H1 (cell line): ENCODE results near the gene HSD11B1L. TPM values are rescaled to one million over a fixed set of nuclear protein-coding genes. Genes with fewer than 3 reads are reported as not detected.

Experiments used
- EGR1 ChIP-seq: IDR thresholded peaks from 2 replicates; pipeline ENCODE4 v1.6.1; 2011; ENCODE audit warnings: low read depth, low read length, borderline replicate concordance
- RBBP5 ChIP-seq: IDR thresholded peaks from 2 replicates; pipeline ENCODE4 v1.7.1; 2012; ENCODE audit warnings: low read depth, mild to moderate bottlenecking, inconsistent platforms, low read length, moderate library complexity, borderline replicate concordance
- TAF7 ChIP-seq: optimal IDR thresholded peaks from 2 replicates; pipeline ENCODE3; 2011; ENCODE audit warnings: low read depth, mild to moderate bottlenecking, inconsistent platforms, low read length, moderate library complexity, borderline replicate concordance
- polyA plus RNA-seq, 7 experiments: library from polyadenylated mRNA; depleted of rRNA in 3 of 7; stranded (reverse) in 5 of 7; unstranded in 2 of 7; fragments of >200 nt in 5 of 7; fragments of 200-250 nt in 2 of 7; gene quantifications; 1 replicate in 5 of 7; 2 replicates in 1 of 7; 4 replicates in 1 of 7; pipeline versions ENCODE4 v1.2.1 to v1.2.3, GENCODE V29; 2011 to 2013; ENCODE audit warnings: missing spikeins in 2 of 7, mixed read lengths in 2 of 7
- total RNA-seq: library from RNA; stranded (reverse); fragmentation: NEBNext Ultra II Directional; extraction: Animal tissue kit (Norgen Biotek cat#: 25700); gene quantifications from 2 replicates; pipeline ENCODE4 v1.2.1, GENCODE V29; 2021
- TF ChIP-seq, protein P1 (sequence below): fragments of 300-600 bp; sonication (generic); IDR thresholded peaks from 2 replicates; pipeline ENCODE4 v1.7.1; 2012; ENCODE audit warnings: low read length, moderate library complexity, mild to moderate bottlenecking, inconsistent platforms; ENCODE audit not compliant: insufficient replicate concordance

Gene HSD11B1L
- total and polyA plus RNA-seq, 2 of the 8 experiments (the other 6 are each of a cell fraction or from before 2014, with no cell fraction given), result 8.2 to 20.6 TPM

DNA sequence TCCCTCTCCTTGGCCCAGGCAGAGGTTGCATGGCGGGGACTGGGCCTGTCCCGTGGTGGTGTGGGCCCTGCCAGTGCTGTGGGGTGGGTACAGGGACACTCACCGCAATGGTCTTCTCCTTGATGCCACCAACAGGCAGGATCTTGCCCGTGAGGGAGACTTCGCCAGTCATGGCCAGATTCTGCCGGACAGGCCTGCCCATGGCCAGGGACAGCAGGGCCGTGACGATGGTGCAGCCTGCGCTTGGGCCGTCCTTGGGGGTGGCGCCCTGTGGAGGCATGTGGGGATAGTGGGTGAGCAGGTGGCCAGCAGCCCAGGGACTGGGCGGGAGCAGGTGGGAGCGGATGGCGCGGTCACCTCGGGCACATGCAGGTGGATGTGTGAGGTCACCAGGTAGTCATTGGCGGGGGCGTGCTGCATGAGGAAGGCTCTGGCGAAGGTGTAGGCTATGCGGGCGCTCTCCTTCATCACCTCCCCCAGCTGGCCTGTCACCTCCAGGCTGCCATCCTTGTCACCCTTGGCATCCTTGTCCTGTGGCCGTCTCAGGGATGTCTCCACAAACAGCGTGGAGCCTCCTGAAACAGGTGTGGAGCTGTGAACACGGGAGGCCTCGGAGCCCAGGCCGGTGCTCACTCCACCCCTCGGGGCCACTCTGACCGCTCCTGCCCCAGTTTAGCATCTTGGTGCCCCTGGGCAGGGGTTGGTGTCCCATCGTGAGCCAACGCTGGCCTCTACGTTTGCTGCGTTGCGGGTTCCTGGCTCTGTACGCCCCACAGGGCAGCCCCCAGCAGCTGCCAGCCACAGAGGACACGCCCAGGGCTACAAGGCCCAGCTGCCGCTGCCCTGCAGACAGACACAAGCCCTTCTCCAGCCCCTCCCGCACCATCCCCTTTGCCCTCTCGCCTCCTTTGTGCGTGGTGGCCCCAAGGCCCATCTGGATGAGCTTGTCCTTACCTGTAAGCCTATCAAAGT is 12.7 kb downstream of the HSD11B1L start (continued):
- TF ChIP-seq, protein P1, sequence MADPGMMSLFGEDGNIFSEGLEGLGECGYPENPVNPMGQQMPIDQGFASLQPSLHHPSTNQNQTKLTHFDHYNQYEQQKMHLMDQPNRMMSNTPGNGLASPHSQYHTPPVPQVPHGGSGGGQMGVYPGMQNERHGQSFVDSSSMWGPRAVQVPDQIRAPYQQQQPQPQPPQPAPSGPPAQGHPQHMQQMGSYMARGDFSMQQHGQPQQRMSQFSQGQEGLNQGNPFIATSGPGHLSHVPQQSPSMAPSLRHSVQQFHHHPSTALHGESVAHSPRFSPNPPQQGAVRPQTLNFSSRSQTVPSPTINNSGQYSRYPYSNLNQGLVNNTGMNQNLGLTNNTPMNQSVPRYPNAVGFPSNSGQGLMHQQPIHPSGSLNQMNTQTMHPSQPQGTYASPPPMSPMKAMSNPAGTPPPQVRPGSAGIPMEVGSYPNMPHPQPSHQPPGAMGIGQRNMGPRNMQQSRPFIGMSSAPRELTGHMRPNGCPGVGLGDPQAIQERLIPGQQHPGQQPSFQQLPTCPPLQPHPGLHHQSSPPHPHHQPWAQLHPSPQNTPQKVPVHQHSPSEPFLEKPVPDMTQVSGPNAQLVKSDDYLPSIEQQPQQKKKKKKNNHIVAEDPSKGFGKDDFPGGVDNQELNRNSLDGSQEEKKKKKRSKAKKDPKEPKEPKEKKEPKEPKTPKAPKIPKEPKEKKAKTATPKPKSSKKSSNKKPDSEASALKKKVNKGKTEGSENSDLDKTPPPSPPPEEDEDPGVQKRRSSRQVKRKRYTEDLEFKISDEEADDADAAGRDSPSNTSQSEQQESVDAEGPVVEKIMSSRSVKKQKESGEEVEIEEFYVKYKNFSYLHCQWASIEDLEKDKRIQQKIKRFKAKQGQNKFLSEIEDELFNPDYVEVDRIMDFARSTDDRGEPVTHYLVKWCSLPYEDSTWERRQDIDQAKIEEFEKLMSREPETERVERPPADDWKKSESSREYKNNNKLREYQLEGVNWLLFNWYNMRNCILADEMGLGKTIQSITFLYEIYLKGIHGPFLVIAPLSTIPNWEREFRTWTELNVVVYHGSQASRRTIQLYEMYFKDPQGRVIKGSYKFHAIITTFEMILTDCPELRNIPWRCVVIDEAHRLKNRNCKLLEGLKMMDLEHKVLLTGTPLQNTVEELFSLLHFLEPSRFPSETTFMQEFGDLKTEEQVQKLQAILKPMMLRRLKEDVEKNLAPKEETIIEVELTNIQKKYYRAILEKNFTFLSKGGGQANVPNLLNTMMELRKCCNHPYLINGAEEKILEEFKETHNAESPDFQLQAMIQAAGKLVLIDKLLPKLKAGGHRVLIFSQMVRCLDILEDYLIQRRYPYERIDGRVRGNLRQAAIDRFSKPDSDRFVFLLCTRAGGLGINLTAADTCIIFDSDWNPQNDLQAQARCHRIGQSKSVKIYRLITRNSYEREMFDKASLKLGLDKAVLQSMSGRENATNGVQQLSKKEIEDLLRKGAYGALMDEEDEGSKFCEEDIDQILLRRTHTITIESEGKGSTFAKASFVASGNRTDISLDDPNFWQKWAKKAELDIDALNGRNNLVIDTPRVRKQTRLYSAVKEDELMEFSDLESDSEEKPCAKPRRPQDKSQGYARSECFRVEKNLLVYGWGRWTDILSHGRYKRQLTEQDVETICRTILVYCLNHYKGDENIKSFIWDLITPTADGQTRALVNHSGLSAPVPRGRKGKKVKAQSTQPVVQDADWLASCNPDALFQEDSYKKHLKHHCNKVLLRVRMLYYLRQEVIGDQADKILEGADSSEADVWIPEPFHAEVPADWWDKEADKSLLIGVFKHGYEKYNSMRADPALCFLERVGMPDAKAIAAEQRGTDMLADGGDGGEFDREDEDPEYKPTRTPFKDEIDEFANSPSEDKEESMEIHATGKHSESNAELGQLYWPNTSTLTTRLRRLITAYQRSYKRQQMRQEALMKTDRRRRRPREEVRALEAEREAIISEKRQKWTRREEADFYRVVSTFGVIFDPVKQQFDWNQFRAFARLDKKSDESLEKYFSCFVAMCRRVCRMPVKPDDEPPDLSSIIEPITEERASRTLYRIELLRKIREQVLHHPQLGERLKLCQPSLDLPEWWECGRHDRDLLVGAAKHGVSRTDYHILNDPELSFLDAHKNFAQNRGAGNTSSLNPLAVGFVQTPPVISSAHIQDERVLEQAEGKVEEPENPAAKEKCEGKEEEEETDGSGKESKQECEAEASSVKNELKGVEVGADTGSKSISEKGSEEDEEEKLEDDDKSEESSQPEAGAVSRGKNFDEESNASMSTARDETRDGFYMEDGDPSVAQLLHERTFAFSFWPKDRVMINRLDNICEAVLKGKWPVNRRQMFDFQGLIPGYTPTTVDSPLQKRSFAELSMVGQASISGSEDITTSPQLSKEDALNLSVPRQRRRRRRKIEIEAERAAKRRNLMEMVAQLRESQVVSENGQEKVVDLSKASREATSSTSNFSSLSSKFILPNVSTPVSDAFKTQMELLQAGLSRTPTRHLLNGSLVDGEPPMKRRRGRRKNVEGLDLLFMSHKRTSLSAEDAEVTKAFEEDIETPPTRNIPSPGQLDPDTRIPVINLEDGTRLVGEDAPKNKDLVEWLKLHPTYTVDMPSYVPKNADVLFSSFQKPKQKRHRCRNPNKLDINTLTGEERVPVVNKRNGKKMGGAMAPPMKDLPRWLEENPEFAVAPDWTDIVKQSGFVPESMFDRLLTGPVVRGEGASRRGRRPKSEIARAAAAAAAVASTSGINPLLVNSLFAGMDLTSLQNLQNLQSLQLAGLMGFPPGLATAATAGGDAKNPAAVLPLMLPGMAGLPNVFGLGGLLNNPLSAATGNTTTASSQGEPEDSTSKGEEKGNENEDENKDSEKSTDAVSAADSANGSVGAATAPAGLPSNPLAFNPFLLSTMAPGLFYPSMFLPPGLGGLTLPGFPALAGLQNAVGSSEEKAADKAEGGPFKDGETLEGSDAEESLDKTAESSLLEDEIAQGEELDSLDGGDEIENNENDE, result peak; percentile 22
- TF ChIP-seq RBBP5 (no peak), TAF7 (peak; percentile 39), EGR1 (no peak)
